Stomach (tissue), 4 donors: ENCODE measurements around the gene SNTG2.

Experiments
- CTCF ChIP-seq, 7 experiments: fragments of 450-650 bp in 4 of 7; fragments of 200-600 bp in 3 of 7; sonication (generic) in 3 of 7; IDR thresholded peaks; one replicate each; pipeline ENCODE4 v1.5.1; 2016 to 2019; ENCODE audit warnings: antibody characterized with exemption in 7 of 7, control low read depth in 2 of 7, mild to moderate bottlenecking in 1 of 7
- POLR2AphosphoS5 ChIP-seq, 3 donors: sonication (generic); formaldehyde crosslinking; IDR thresholded peaks; one replicate each; pipeline ENCODE4 v1.6.1; 2016; ENCODE audit warnings: antibody characterized with exemption in 3 of 3

- no peak for TF ChIP-seq CTCF (IDR thresholded peaks at IDR 0.05)
- no peak for TF ChIP-seq POLR2AphosphoS5 (IDR thresholded peaks at IDR 0.05)
Measured at GRCh38 chr2:1069847-1070246, 119.2 kb downstream of the SNTG2 start.
